Measurements from ENCODE around the gene GCM1. TPM values are rescaled to one million over a fixed set of nuclear protein-coding genes. Genes with fewer than 3 reads are reported as not detected.

The GCM1 gene
- total RNA-seq, 1 experiment from 2014 or later = not detected

DNA sequence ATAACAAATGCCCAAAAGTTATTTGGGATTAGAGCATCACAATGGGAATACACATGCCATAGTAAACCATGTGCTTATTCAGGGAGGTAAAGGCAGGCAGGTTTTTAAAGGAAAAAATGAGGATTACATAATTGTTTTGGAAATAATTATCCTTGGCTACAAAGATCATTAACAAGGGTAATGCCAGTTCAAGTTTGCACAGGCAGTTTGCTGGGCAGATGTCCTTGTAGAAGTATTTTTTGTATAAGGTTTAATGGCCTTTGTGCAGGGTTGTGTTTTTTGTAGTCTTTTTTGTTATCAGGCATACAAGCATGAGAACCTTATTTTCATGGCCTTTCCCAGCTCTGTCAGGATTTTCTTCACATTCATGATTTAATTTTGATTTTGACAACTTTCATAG, 58.7 kb downstream of the GCM1 start:
- Histone ChIP-seq H3K4me1 (ENCODE audit: control insufficient read depth, insufficient read depth, low read length) (no peaks in the 10 kb centered on the region), H3K27ac (ENCODE audit: low read length) (no peak overlapping the region), H3K36me3 (ENCODE audit: control insufficient read depth, insufficient read depth, low read length) (peaks cover 18% of the 10 kb centered on the region), H3K27me3 (ENCODE audit: control insufficient read depth, insufficient read depth, low read length) (no peaks in the 10 kb centered on the region), H3K4me3 (ENCODE audit: low read depth in 2 of 2, low read length in 2 of 2) (no peak overlapping the region), H3K9me3 (ENCODE audit: control insufficient read depth, insufficient read depth, low read depth, low read length) (no peaks in the 10 kb centered on the region)
- DNase-seq (ENCODE audit: low read depth, low spot score) (no peak), ATAC-seq (no peak)
- ChIA-PET POLR2A (no interaction called here), CTCF (no interaction called here)
- TF ChIP-seq POLR2AphosphoS5 (IDR thresholded peaks at IDR 0.05; ENCODE audit: low read depth, low read length) (no peak), SIN3A (IDR thresholded peaks at IDR 0.05; ENCODE audit: borderline replicate concordance, insufficient read depth, low read depth, low read length) (no peak), TCF7L2 (IDR thresholded peaks at IDR 0.05; ENCODE audit: low read depth, low read length) (no peak), REST (IDR thresholded peaks at IDR 0.05; ENCODE audit: insufficient read depth in 1 of 2, low read depth in 2 of 2, low read length in 1 of 2) (no peak)
- TF ChIP-seq, protein P1, sequence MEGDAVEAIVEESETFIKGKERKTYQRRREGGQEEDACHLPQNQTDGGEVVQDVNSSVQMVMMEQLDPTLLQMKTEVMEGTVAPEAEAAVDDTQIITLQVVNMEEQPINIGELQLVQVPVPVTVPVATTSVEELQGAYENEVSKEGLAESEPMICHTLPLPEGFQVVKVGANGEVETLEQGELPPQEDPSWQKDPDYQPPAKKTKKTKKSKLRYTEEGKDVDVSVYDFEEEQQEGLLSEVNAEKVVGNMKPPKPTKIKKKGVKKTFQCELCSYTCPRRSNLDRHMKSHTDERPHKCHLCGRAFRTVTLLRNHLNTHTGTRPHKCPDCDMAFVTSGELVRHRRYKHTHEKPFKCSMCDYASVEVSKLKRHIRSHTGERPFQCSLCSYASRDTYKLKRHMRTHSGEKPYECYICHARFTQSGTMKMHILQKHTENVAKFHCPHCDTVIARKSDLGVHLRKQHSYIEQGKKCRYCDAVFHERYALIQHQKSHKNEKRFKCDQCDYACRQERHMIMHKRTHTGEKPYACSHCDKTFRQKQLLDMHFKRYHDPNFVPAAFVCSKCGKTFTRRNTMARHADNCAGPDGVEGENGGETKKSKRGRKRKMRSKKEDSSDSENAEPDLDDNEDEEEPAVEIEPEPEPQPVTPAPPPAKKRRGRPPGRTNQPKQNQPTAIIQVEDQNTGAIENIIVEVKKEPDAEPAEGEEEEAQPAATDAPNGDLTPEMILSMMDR (IDR thresholded peaks at IDR 0.05) = no peak
- no TSS peak for BruUV-seq (replicated peaks)
- intact Hi-C loops (cut with micrococcal nuclease; ENCODE audit: unreplicated experiment) (no loop called here), in situ Hi-C loops (cut with HindIII; ENCODE audit: low pct_unique_long_range_greater_than_20kb, low sequenced_read_pairs) (no loop called here)

DNA sequence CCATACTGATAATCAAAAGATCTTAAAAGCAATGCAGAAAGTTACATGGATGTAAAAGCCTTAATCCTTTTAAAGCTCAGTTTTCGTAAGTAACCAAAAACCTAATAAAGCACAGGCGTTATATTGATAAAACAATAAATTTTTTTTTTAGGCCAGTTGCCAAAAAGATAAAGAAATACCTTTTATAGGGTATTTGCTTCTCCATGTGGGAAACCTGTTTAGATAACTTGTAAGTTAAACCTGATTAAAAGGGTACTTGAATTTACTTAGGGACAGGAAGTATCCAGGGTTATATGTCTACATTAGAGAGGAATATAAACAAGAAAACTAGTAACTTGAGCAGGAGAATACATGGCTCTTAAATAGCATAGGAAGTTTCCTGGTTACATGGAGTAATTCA, 62.3 kb downstream of the GCM1 start:
- TF ChIP-seq, protein P1 (IDR thresholded peaks at IDR 0.05) = no peak
- TF ChIP-seq TCF7L2 (IDR thresholded peaks at IDR 0.05; ENCODE audit: low read depth, low read length) (no peak), SIN3A (IDR thresholded peaks at IDR 0.05; ENCODE audit: borderline replicate concordance, insufficient read depth, low read depth, low read length) (no peak), REST (IDR thresholded peaks at IDR 0.05; ENCODE audit: insufficient read depth in 1 of 2, low read depth in 2 of 2, low read length in 1 of 2) (no peak), POLR2AphosphoS5 (IDR thresholded peaks at IDR 0.05; ENCODE audit: low read depth, low read length) (no peak)
- CTCF ChIA-PET = no interaction called here
- Histone ChIP-seq H3K27me3 (ENCODE audit: control insufficient read depth, insufficient read depth, low read length) (no peaks in the 10 kb centered on the region), H3K27ac (ENCODE audit: low read length) (no peak overlapping the region), H3K4me1 (ENCODE audit: control insufficient read depth, insufficient read depth, low read length) (no peaks in the 10 kb centered on the region), H3K4me3 (ENCODE audit: low read depth in 2 of 2, low read length in 2 of 2) (no peak overlapping the region), H3K9me3 (ENCODE audit: control insufficient read depth, insufficient read depth, low read depth, low read length) (no peaks in the 10 kb centered on the region), H3K36me3 (ENCODE audit: control insufficient read depth, insufficient read depth, low read length) (peaks cover 36% of the 10 kb centered on the region)
- ATAC-seq (no peak), DNase-seq (ENCODE audit: low read depth, low spot score) (no peak)
- no TSS peak for BruUV-seq (replicated peaks)
- POLR2A ChIA-PET = no interaction called here
- in situ Hi-C loops (cut with HindIII; ENCODE audit: low pct_unique_long_range_greater_than_20kb, low sequenced_read_pairs) (no loop called here), intact Hi-C loops (cut with micrococcal nuclease; ENCODE audit: unreplicated experiment) (no loop called here)

Data from Panc1 (cell line).